H9 (cell line): ENCODE results near the gene FARS2. TPM values are rescaled to one million over a fixed set of nuclear protein-coding genes. Genes with fewer than 3 reads are reported as not detected.

Experiments
- DNase-seq: peaks from one replicate; pipeline ENCODE4 v3.0.0-alpha.2; 2017
- H2AFZ ChIP-seq: one replicate; pipeline ENCODE4 v1.6.1; 2013; ENCODE audit warnings: mild to moderate bottlenecking, low read length, control low read depth, moderate library complexity
- H2AK5ac ChIP-seq: 2 replicates; pipeline ENCODE4 v1.6.1; 2013; ENCODE audit warnings: low read length, control low read depth, mixed read lengths; ENCODE audit not compliant: insufficient read length
- H2BK120ac ChIP-seq: one replicate; pipeline ENCODE4 v1.6.1; 2013; ENCODE audit warnings: low read depth, mild to moderate bottlenecking, low read length, control low read depth, inconsistent platforms; ENCODE audit not compliant: poor library complexity, severe bottlenecking
- H2BK12ac ChIP-seq: 2 replicates; pipeline ENCODE4 v1.6.1; 2013; ENCODE audit warnings: low read length, control low read depth, mixed read lengths, low read depth; ENCODE audit not compliant: insufficient read length
- H2BK15ac ChIP-seq: 2 replicates; pipeline ENCODE4 v1.6.1; 2013; ENCODE audit warnings: low read depth, low read length, control low read depth
- H2BK20ac ChIP-seq: one replicate; pipeline ENCODE4 v1.6.1; 2013; ENCODE audit warnings: low read depth, mild to moderate bottlenecking, low read length, control low read depth, inconsistent platforms; ENCODE audit not compliant: poor library complexity, severe bottlenecking
- H2BK5ac ChIP-seq: 2 replicates; pipeline ENCODE4 v1.6.1; 2013; ENCODE audit warnings: low read length, control low read depth, mixed read lengths; ENCODE audit not compliant: insufficient read length
- H3K14ac ChIP-seq: 2 replicates; pipeline ENCODE4 v1.6.1; 2013; ENCODE audit warnings: low read length, control low read depth; ENCODE audit not compliant: insufficient read depth
- H3K18ac ChIP-seq: 2 replicates; pipeline ENCODE4 v1.6.1; 2013; ENCODE audit warnings: low read depth, mild to moderate bottlenecking, mixed read lengths, low read length, control low read depth; ENCODE audit not compliant: insufficient read length
- H3K23ac ChIP-seq: 2 replicates; pipeline ENCODE4 v1.6.1; 2013; ENCODE audit warnings: low read length, control low read depth, mixed read lengths, low read depth; ENCODE audit not compliant: insufficient read length
- H3K23me2 ChIP-seq: 2 replicates; pipeline ENCODE4 v1.6.1; 2013; ENCODE audit warnings: low read depth, mild to moderate bottlenecking, mixed read lengths, low read length, control low read depth; ENCODE audit not compliant: insufficient read length, poor library complexity, severe bottlenecking
- H3K27ac ChIP-seq: 2 replicates; pipeline ENCODE4 v1.5.1; 2013; ENCODE audit warnings: low read length, control low read depth, mixed read lengths, low read depth; ENCODE audit not compliant: insufficient read length
- H3K27me3 ChIP-seq: 2 replicates; pipeline ENCODE4 v1.6.1; 2013; ENCODE audit warnings: low read length, control low read depth, inconsistent platforms; ENCODE audit not compliant: insufficient read depth
- H3K4ac ChIP-seq: 2 replicates; pipeline ENCODE4 v1.6.1; 2013; ENCODE audit warnings: low read depth, mild to moderate bottlenecking, control low read depth, inconsistent platforms, low read length, moderate library complexity
- H3K4me1 ChIP-seq: 2 replicates; pipeline ENCODE4 v1.6.1; 2013; ENCODE audit warnings: low read length, control low read depth, inconsistent platforms; ENCODE audit not compliant: insufficient read depth
- H3K4me2 ChIP-seq: 2 replicates; pipeline ENCODE4 v1.6.1; 2013; ENCODE audit warnings: low read length, control low read depth, mixed read lengths; ENCODE audit not compliant: insufficient read length, insufficient read depth
- H3K56ac ChIP-seq: 2 replicates; pipeline ENCODE4 v1.6.1; 2013; ENCODE audit warnings: low read depth, mild to moderate bottlenecking, mixed read lengths, low read length, control low read depth; ENCODE audit not compliant: insufficient read length
- H3K79me1 ChIP-seq: 2 replicates; pipeline ENCODE4 v1.6.1; 2013; ENCODE audit warnings: low read depth, mild to moderate bottlenecking, moderate library complexity, low read length, control low read depth, inconsistent platforms; ENCODE audit not compliant: insufficient read depth, poor library complexity, severe bottlenecking
- H3K79me2 ChIP-seq: 2 replicates; pipeline ENCODE4 v1.6.1; 2013; ENCODE audit warnings: low read length, control low read depth, inconsistent platforms; ENCODE audit not compliant: insufficient read depth
- H3K9ac ChIP-seq: 2 replicates; pipeline ENCODE4 v1.6.1; 2013; ENCODE audit warnings: low read length, control low read depth, mixed read lengths; ENCODE audit not compliant: insufficient read length; ENCODE audit errors: extremely low read depth
- H3K9me3 ChIP-seq: one replicate; pipeline ENCODE4 v1.6.1; 2013; ENCODE audit warnings: low read depth, low read length, inconsistent platforms; ENCODE audit not compliant: control insufficient read depth
- H3T11ph ChIP-seq: one replicate; pipeline ENCODE4 v1.6.1; 2013; ENCODE audit warnings: mild to moderate bottlenecking, low read length, control low read depth, inconsistent platforms
- H4K20me1 ChIP-seq: one replicate; pipeline ENCODE4 v1.6.1; 2013; ENCODE audit not compliant: control insufficient read depth, insufficient read length, insufficient read depth
- H4K5ac ChIP-seq: 2 replicates; pipeline ENCODE4 v1.6.1; 2013; ENCODE audit warnings: low read depth, mild to moderate bottlenecking, mixed read lengths, low read length, control low read depth; ENCODE audit not compliant: insufficient read length
- H4K8ac ChIP-seq: replicated peaks from 2 replicates; pipeline ENCODE4 v1.6.1; 2013; ENCODE audit warnings: low read length, control low read depth, mixed read lengths, low read depth; ENCODE audit not compliant: insufficient read length
- H4K91ac ChIP-seq: 2 replicates; pipeline ENCODE4 v1.6.1; 2013; ENCODE audit warnings: low read depth, mild to moderate bottlenecking, moderate library complexity, mixed read lengths, low read length, control low read depth; ENCODE audit not compliant: insufficient read length
- H3K27ac Mint-ChIP-seq, 3 experiments: 2 replicates in 2 of 3; 3 replicates in 1 of 3; pipeline ENCODE4 v1.8.0; 2020 to 2021; ENCODE audit warnings: mixed read lengths in 3 of 3, mild to moderate bottlenecking in 1 of 3, moderate library complexity in 1 of 3
- H3K27me3 Mint-ChIP-seq: 2 replicates; pipeline ENCODE4 v1.8.0; 2021; ENCODE audit warnings: low read depth, mild to moderate bottlenecking, moderate library complexity, mixed read lengths
- H3K36me3 Mint-ChIP-seq, 3 experiments: 2 replicates in 2 of 3; 3 replicates in 1 of 3; pipeline ENCODE4 v1.8.0; 2020 to 2021; ENCODE audit warnings: low read depth in 3 of 3, mixed read lengths in 3 of 3; ENCODE audit not compliant: insufficient read depth in 1 of 3
- H3K4me1 Mint-ChIP-seq, 2 experiments: 2 replicates each; pipeline ENCODE4 v1.8.0; 2020; ENCODE audit warnings: mixed read lengths in 2 of 2
- H3K4me3 Mint-ChIP-seq, 2 experiments: 2 replicates in 1 of 2; 3 replicates in 1 of 2; pipeline ENCODE4 v1.8.0; 2020 to 2021; ENCODE audit warnings: mild to moderate bottlenecking in 2 of 2, mixed read lengths in 2 of 2, moderate library complexity in 1 of 2
- H3K9me3 Mint-ChIP-seq, 2 experiments: 2 replicates in 1 of 2; 3 replicates in 1 of 2; pipeline ENCODE4 v1.8.0; 2020; ENCODE audit warnings: mild to moderate bottlenecking in 2 of 2, mixed read lengths in 2 of 2, moderate library complexity in 1 of 2
- CTCF ChIP-seq: fragments of 200-600 bp; sonication (generic); conservative IDR thresholded peaks from 3 replicates; pipeline ENCODE4 v1.8.0; 2021; ENCODE audit warnings: antibody characterized with exemption, mild to moderate bottlenecking
- WGBS: extraction: QIAGEN DNeasy Blood & Tissue Kit; methylation state at CpG from one replicate; pipeline ENCODE4 v1.1.7; 2013; ENCODE audit warnings: missing lambda C conversion rate, low lambda C conversion rate, mixed read lengths; ENCODE audit not compliant: insufficient read length; ENCODE audit errors: extremely low coverage; 5-methylcytosine and 5-hydroxymethylcytosine counted together
- total RNA-seq: library from RNA; stranded (reverse); gene quantifications from 2 replicates; pipeline ENCODE4 v1.2.1, GENCODE V29; 2021

FARS2 gene
- total RNA-seq, 1 experiment from 2014 or later: 8.5 TPM

- no peaks in the 10 kb centered on the region for H3K36me3 Mint-ChIP-seq
- no peak overlapping the region for H3K4me3 Mint-ChIP-seq
- H3K4me2 ChIP-seq: no peak overlapping the region
Observed at GRCh38 chr6:5497896-5498578, 236.7 kb downstream of the FARS2 start.

More at GRCh38 chr6:5497896-5498578, 236.7 kb downstream of the FARS2 start:
- Histone ChIP-seq H2AFZ (no peak overlapping the region), H2BK15ac (no peak overlapping the region), H3K79me1 (no peaks in the 10 kb centered on the region), H3K79me2 (no peaks in the 10 kb centered on the region), H3K56ac (no peak overlapping the region), H2BK120ac (no peak overlapping the region), H3K14ac (no peak overlapping the region), H4K20me1 (no peaks in the 10 kb centered on the region), H3K27me3 (no peaks in the 10 kb centered on the region), H4K8ac (no peak overlapping the region), H3K18ac (no peak overlapping the region), H2AK5ac (no peak overlapping the region), H3K27ac (no peak overlapping the region), H3K4ac (no peak overlapping the region), H3K9me3 (no peaks in the 10 kb centered on the region), H2BK12ac (no peak overlapping the region), H3T11ph (no peak overlapping the region), H3K9ac (no peak overlapping the region), H2BK20ac (no peak overlapping the region), H4K5ac (no peak overlapping the region), H4K91ac (no peak overlapping the region), H3K23me2 (no peaks in the 10 kb centered on the region), H3K4me1 (peaks cover 5% of the 10 kb centered on the region; the same call in 1 of the 2 replicates), H3K23ac (no peak overlapping the region), H2BK5ac (no peak overlapping the region)
- H3K27ac Mint-ChIP-seq: no peak overlapping the region
- no peaks in the 10 kb centered on the region for H3K9me3 Mint-ChIP-seq
- no CpG with 5 or more reads among the region's 10 CpGs for WGBS
- no peak for TF ChIP-seq CTCF
- no peak for DNase-seq
- no peaks in the 10 kb centered on the region for H3K27me3 Mint-ChIP-seq
- peaks cover 18 to 25% of the 10 kb centered on the region in 2 experiments for H3K4me1 Mint-ChIP-seq
